Measurements from ENCODE around the gene FXYD4.

FXYD4 gene

GRCh38 chr10:43389867-43390266 lies 18.4 kb downstream of the FXYD4 start:
- H3K27ac ChIP-seq, result no peak overlapping the region
- TF ChIP-seq CTCF (IDR thresholded peaks at IDR 0.05) (no peak), ZFX (IDR thresholded peaks at IDR 0.05; ENCODE audit: borderline replicate concordance) (no peak)

- TF ChIP-seq CTCF (IDR thresholded peaks at IDR 0.05) (no peak), ZFX (IDR thresholded peaks at IDR 0.05; ENCODE audit: borderline replicate concordance) (no peak)
- H3K27ac ChIP-seq, result no peak overlapping the region
Measured at GRCh38 chr10:43390333-43390732, 18.9 kb downstream of the FXYD4 start.

GRCh38 chr10:43390759-43391158 lies 19.3 kb downstream of the FXYD4 start:
- H3K27ac ChIP-seq, result no peak overlapping the region
- TF ChIP-seq CTCF (IDR thresholded peaks at IDR 0.05) (peak; percentile 38), ZFX (IDR thresholded peaks at IDR 0.05; ENCODE audit: borderline replicate concordance) (no peak)

GRCh38 chr10:43391496-43391895 lies 20.1 kb downstream of the FXYD4 start:
- H3K27ac ChIP-seq, result peak overlapping the region; percentile 26; the same call in 1 of the 2 replicates
- no peak for TF ChIP-seq ZFX (IDR thresholded peaks at IDR 0.05; ENCODE audit: borderline replicate concordance)
- no peak for TF ChIP-seq CTCF (IDR thresholded peaks at IDR 0.05)

GRCh38 chr10:43392748-43393147 lies 21.3 kb downstream of the FXYD4 start:
- TF ChIP-seq CTCF (IDR thresholded peaks at IDR 0.05) (no peak), ZFX (IDR thresholded peaks at IDR 0.05; ENCODE audit: borderline replicate concordance) (no peak)
- H3K27ac ChIP-seq, result peak overlapping the region; percentile 95; the same call in 1 of the 2 replicates

GRCh38 chr10:43393186-43393585 lies 21.8 kb downstream of the FXYD4 start:
- H3K27ac ChIP-seq, result peak overlapping the region; percentile 95; the same call in 1 of the 2 replicates

- peak overlapping the region; percentile 95 for H3K27ac ChIP-seq
Measured at GRCh38 chr10:43393606-43394360, 22.3 kb downstream of the FXYD4 start.

More at GRCh38 chr10:43393606-43394360, 22.3 kb downstream of the FXYD4 start:
- TF ChIP-seq ZFX (IDR thresholded peaks at IDR 0.05; ENCODE audit: borderline replicate concordance) (no peak), CTCF (IDR thresholded peaks at IDR 0.05) (no peak)
